Skeletal muscle cell (primary cell): ENCODE measurements around the gene UXS1.
"Not testable (repeated sequence)": the region's sequence is repeated elsewhere in the genome, so short reads cannot be mapped to it uniquely, and the experiment has no call there.

Experiments
- DNase-seq: peaks from one replicate; pipeline ENCODE4 v3.0.0-alpha.2; 2010; ENCODE audit warnings: low read depth
- H3K4me3 ChIP-seq: 2 replicates; pipeline ENCODE4 v1.5.1; 2011; ENCODE audit warnings: low read depth, mild to moderate bottlenecking, control low read depth, low read length, moderate library complexity

Gene UXS1

DNA sequence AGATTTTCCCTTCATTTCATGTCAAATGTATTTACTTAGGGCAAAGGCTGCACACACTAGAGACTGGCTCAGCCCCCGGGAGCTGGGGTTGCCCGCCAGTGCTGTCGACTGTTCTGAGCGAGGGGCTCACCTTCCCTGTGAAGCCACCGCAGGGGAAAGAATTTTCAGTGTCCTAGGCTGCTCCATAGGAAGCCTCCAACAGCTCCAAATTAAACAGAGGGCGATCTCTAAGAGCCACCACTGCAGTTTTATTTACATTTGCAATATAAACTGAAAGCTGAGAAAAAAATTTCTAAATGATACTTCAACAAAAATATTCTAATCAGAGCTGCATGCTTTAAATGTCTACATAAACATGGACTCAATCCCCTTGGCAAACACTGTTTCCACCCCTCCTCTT, 54.0 kb downstream of the UXS1 start:
- H3K4me3 ChIP-seq: no peak overlapping the region
- DNase-seq: no peak

DNA sequence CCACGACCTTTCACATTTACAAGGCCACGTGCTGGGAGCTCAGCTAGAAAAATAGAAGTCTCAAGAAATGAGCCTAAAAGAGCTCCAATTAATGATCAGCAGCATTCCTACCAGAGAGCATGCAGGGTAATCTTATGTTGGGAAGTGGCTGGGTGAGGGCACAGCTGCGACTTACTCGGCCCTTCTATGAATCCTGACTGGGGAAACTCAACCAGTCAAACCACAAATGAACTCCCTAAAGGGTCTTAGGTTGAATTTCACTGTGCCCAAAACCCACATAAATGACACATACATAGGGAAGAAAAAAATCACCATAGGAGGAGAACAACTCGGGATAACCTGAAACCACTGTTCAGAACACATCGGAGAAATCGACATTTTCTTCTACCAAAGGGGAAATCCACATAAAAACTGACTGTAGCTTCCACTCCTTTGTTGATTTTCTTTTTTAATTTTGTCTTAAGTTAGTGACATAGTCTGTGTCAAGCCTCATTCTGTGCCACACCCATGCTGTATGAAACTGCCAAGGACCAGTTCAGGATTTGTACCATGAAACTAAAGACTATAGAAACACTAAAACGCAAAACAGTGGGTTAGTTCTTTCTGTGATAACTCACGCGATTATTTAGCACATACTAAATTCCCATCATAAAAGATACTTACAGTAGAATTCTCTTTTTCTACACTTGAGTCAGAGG, 54.7 kb downstream of the UXS1 start:
- no peak overlapping the region for H3K4me3 ChIP-seq
- DNase-seq: no peak

- no peak for DNase-seq
- no peak overlapping the region for H3K4me3 ChIP-seq
Observed at GRCh38 chr2:106138543-106139237, 55.4 kb downstream of the UXS1 start.

DNA sequence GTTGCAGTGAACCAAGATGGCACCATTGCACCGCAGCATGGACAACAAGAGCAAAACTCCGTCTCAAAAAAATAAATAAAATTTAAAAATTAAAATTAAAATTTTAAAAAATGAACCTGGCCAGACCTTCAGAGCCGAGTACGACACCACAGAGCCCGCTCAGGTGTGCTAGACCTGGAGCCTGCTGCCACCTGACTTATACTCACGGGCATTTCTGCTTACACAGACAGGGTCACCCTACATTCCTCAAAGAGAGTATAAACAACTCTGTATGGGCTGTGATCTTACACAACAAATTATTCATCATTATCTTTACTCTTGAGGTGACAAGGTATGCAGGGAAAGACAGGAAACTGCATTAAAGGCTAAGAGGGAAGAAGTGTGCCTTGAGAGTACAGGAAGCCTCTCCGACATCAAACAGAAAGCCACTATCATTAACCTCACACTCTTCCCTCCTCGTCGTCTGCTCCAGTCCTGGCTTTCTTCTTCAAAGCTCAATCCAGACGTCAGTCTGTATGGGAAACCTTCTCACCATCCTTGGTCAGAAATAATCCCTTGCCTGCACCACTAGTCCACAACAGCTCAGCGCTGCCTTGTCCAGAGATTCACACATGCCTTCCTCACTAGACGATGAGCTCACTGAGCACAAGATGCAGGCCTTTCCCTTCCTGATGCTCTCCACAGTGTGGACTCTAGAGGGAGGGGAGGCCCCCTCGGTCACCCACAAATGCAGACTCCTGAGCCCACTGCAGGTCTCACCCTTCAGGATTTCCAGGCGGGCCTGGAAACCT, 56.2 kb downstream of the UXS1 start:
- H3K4me3 ChIP-seq: no peak overlapping the region
- no peak for DNase-seq

DNA sequence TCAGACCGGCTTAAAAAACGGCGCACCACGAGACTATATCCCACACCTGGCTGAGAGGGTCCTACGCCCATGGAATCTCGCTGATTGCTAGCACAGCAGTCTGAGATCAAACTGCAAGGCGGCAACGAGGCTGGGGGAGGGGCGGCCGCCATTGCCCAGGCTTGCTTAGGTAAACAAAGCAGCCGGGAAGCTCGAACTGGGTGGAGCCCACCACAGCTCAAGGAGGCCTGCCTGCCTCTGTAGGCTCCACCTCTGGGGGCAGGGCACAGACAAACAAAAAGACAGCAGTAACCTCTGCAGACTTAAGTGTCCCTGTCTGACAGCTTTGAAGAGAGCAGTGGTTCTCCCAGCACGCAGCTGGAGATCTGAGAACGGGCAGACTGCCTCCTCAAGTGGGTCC, 62.9 kb downstream of the UXS1 start:
- H3K4me3 ChIP-seq, DNase-seq: not testable (repeated sequence)

DNA sequence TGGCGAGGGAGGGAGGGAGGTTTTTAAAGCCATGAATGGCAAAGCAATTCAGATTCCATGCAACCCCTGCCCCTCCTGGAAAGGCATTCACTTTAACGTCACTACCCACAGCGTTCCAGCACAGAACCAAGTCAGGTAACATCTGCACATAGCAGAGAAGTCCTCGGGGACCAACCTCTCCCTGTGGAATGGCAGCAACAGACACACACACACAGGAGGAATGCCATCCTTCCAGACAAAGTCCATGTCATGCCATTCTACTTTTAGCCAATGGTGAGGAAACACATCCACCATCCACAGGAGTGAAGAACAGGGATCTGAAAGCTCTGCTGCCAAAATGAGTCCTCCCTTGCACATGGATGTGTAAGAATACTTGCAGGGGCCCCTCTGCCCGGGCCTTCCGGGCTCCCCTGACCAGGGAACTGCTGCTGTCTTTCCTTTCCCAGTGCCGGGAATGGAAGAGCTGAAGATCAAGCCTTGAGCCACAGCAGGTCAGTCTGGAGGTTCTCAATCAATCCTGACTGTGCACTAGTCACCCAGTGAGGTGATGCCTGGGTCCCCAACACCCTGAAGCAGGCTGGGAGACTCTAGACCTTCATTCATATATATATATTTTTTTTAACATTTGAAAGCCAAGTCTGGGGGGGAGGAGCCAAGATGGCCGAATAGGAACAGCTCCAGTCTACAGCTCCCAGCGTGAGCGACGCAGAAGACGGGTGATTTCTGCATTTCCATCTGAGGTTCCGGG, 63.7 kb downstream of the UXS1 start:
- H3K4me3 ChIP-seq: no peak overlapping the region

DNA sequence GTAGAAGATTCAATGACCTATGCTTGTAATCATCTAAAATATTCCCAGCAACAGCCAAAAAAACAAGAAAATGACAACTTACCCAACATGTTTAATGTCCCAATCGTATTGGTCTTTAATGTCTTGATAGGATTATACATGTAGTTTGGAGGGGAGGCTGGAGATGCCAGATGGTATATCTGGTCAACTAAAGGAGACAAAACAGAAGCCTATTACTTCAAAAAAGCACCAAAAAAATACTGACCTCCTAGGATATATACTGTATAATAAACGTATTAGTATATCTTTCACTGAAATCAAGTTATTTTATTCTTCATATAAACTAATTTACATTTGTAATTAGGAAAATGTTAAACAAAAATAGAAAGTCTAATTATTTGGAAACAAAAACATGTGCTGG, 64.5 kb downstream of the UXS1 start:
- DNase-seq: no peak
- no peak overlapping the region for H3K4me3 ChIP-seq

More for the DNA sequence above, 63.7 kb downstream of the UXS1 start:
- DNase-seq: no peak

DNA sequence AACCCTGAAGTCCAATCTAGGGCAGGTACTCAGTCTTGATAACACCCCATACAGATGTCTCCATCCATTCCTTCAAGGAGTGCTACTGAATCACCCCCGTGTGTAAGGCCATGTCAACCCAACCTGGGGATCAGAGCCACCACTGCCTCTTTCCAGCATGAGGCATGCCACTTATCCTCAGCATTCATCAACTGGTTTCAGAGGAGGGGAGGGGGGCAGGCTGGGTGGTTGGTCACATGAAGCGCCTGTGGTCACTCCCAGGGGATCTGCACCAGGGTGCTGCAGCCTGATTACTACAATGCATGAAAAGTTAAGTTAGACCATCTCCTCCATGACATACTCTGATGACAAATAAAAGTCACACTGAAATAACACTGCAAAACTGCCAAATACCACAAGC, 65.0 kb downstream of the UXS1 start:
- no peak overlapping the region for H3K4me3 ChIP-seq
- DNase-seq: no peak

GRCh38 chr2:106127776-106128268, 66.3 kb downstream of the UXS1 start:
- no peak overlapping the region for H3K4me3 ChIP-seq
- DNase-seq: no peak

GRCh38 chr2:106127282-106127771, 66.8 kb downstream of the UXS1 start:
- no peak overlapping the region for H3K4me3 ChIP-seq
- DNase-seq: peak; percentile 15

GRCh38 chr2:106126705-106127281, 67.3 kb downstream of the UXS1 start:
- no peak overlapping the region for H3K4me3 ChIP-seq
- no peak for DNase-seq

- no peak overlapping the region for H3K4me3 ChIP-seq
- DNase-seq: no peak
Observed at GRCh38 chr2:106126295-106126694, 67.8 kb downstream of the UXS1 start.

- DNase-seq: no peak
- no peak overlapping the region for H3K4me3 ChIP-seq
Observed at GRCh38 chr2:106124905-106125549, 69.1 kb downstream of the UXS1 start.

- DNase-seq: no peak
Observed at GRCh38 chr2:106124106-106124756, 69.9 kb downstream of the UXS1 start.

GRCh38 chr2:106122157-106122556, 71.9 kb downstream of the UXS1 start:
- no peak for DNase-seq
- no peak overlapping the region for H3K4me3 ChIP-seq

More at GRCh38 chr2:106124106-106124756, 69.9 kb downstream of the UXS1 start:
- no peak overlapping the region for H3K4me3 ChIP-seq

DNA sequence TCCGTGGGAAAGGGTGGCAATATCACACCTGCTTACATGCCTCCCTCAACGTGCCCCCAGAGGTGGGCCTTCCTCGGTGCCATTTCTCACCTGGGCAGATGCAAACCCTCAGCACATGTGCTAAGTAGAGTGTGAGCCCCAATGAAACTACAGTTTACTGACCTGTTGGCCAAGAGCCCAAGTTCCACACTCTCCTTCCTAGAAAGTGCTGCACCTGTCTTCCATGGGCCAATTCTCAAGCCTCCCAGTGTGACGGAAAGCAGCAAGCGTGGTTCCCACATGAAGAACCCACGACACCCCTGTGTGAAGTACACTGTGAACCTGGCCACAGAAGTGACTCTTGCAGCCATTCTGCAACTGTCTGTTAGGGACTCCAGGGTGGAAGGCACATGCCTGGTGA, 73.7 kb downstream of the UXS1 start:
- no peak for DNase-seq
- no peak overlapping the region for H3K4me3 ChIP-seq

DNA sequence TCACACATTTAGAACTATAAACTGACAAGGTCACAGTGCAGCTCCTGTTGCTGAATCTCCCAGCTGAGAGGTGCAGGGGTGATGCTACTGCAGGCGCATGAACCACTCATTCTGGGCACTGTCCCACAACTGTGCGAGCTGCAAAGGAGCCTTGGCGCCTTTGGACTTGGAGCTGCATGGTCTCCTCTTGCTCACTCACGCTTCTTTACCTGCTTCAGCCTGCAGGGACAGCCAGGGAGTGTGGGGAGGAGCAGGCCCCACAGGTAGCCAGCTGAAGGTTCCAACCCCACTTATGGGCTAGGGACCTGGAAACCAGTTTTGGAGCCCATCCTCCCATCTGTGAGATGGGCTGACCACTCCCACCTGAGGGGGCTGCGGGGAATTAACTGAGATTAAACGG, 75.0 kb downstream of the UXS1 start:
- no peak for DNase-seq
- H3K4me3 ChIP-seq: no peak overlapping the region
